Sigmoid colon (tissue), 7 donors: ENCODE measurements around the gene TRPM6. TPM values are rescaled to one million over a fixed set of nuclear protein-coding genes. Genes with fewer than 3 reads are reported as not detected.

Experiments used
- DNase-seq: peaks from one replicate; pipeline ENCODE4 v3.0.0-alpha.2; 2019
- H3K27ac ChIP-seq, 4 donors: fragments of 200-600 bp; sonication (generic); one replicate each; pipeline ENCODE4 v1.5.1; 2016 to 2019; ENCODE audit warnings: mild to moderate bottlenecking in 1 of 4
- H3K27me3 ChIP-seq, 3 donors: fragments of 200-600 bp; sonication (generic); one replicate each; pipeline ENCODE4 v1.5.1; 2019; ENCODE audit warnings: mild to moderate bottlenecking in 1 of 3
- H3K36me3 ChIP-seq, 4 donors: fragments of 200-600 bp; sonication (generic); one replicate each; pipeline ENCODE4 v1.5.1; 2016 to 2019
- H3K4me1 ChIP-seq, 4 donors: fragments of 200-600 bp; sonication (generic); one replicate each; pipeline ENCODE4 v1.5.1; 2017 to 2019
- H3K4me3 ChIP-seq, 4 donors: fragments of 200-600 bp; sonication (generic); one replicate each; pipeline ENCODE4 v1.5.1; 2017 to 2019; ENCODE audit warnings: mild to moderate bottlenecking in 2 of 4, moderate library complexity in 1 of 4
- H3K9me3 ChIP-seq, 4 donors: fragments of 200-600 bp in 3 of 4; sonication (generic) in 3 of 4; one replicate each; pipeline versions ENCODE4 v1.5.1 to v1.6.1; 2013 to 2019
- CTCF ChIP-seq, 4 experiments: fragments of 450-650 bp in 3 of 4; fragments of 200-600 bp in 1 of 4; IDR thresholded peaks; one replicate each; pipeline ENCODE4 v1.5.1; 2016 to 2019; ENCODE audit warnings: antibody characterized with exemption in 4 of 4, mild to moderate bottlenecking in 3 of 4, moderate library complexity in 2 of 4
- EP300 ChIP-seq, 4 donors: sonication (generic); formaldehyde crosslinking; IDR thresholded peaks; one replicate each; pipeline ENCODE4 v1.6.1; 2017; ENCODE audit warnings: antibody characterized with exemption in 4 of 4
- POLR2A ChIP-seq, 2 donors: fragments of 450-650 bp; IDR thresholded peaks; one replicate each; pipeline ENCODE4 v1.6.1; 2016; ENCODE audit warnings: antibody characterized with exemption in 2 of 2, mild to moderate bottlenecking in 2 of 2, moderate library complexity in 2 of 2
- POLR2AphosphoS5 ChIP-seq, 4 donors: sonication (generic); formaldehyde crosslinking; IDR thresholded peaks; one replicate each; pipeline ENCODE4 v1.6.1; 2017; ENCODE audit warnings: antibody characterized with exemption in 4 of 4
- WGBS, 2 donors: extraction: QIAGEN DNeasy Blood & Tissue Kit; methylation state at CpG; one replicate each; pipeline ENCODE4 v1.1.7; 2013; 5-methylcytosine and 5-hydroxymethylcytosine counted together
- intact Hi-C: fragments of 100-400 bp; cut with DNase I; formaldehyde crosslinking; loops from one replicate; pipeline ENCODE4 v1.15.1; 2023
- polyA plus RNA-seq, 3 donors: library from polyadenylated mRNA; stranded (reverse); fragments of 200-250 nt; gene quantifications; one replicate each; pipeline ENCODE4 v1.2.3, GENCODE V29; 2013
- total RNA-seq, 4 donors: library from RNA; depleted of rRNA; stranded (reverse); fragments of >200 nt; gene quantifications; one replicate each; pipeline ENCODE4 v1.1.0, GENCODE V29; 2016
- donor health status: healthy with polysubstance abuse.
- donor health status: Bipolar disorder and iron deficiency.
- donor health status: healthy.

The TRPM6 gene
- total and polyA plus RNA-seq, 7 donors = 0.41 to 12.7 (median 6.7) TPM; not detected in 2

- 40 to 78% methylated on average over 9 of the region's 9 CpGs for WGBS, 2 donors
- Histone ChIP-seq H3K36me3 (no peaks in the 10 kb centered on the region), H3K27me3 (no peaks in the 10 kb centered on the region), H3K4me3 (no peak overlapping the region), H3K27ac (no peak overlapping the region), H3K9me3 (no peaks in the 10 kb centered on the region), H3K4me1 (no peaks in the 10 kb centered on the region)
- TF ChIP-seq CTCF (IDR thresholded peaks at IDR 0.05) (no peak), EP300 (IDR thresholded peaks at IDR 0.05) (no peak), POLR2AphosphoS5 (IDR thresholded peaks at IDR 0.05) (no peak)
- DNase-seq = no peak
- intact Hi-C loops = no loop called here
These were observed 15.0 kb downstream of the TRPM6 start for GRCh38 chr9:74872619-74873233.

DNA sequence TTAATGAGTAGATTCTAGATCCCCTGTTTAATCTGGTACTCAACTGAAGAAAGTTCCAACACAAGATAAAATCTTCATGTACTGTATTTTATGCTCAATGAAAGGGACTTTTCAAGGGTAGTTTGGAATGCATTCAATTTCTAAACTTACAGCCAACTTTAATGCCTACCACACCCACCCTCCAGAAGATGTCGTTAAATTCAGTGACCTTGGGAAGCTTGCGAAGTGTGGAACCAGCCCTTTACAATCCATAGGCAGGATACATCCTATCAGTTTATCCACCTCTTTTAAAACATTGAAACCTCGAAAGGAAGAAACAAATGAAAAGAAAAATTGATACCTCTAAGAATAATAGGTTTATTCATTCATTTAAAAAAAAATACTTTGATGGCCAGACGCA is 20.2 kb downstream of the TRPM6 start:
- Histone ChIP-seq H3K9me3 (no peaks in the 10 kb centered on the region), H3K4me3 (no peak overlapping the region), H3K36me3 (no peaks in the 10 kb centered on the region), H3K27me3 (no peaks in the 10 kb centered on the region), H3K27ac (no peak overlapping the region), H3K4me1 (no peaks in the 10 kb centered on the region)
- 26 to 67% methylated on average over 4 of the region's 4 CpGs for WGBS, 2 donors
- intact Hi-C loops = no loop called here
- TF ChIP-seq EP300 (IDR thresholded peaks at IDR 0.05) (no peak), POLR2AphosphoS5 (IDR thresholded peaks at IDR 0.05) (no peak), POLR2A (IDR thresholded peaks at IDR 0.05) (no peak), CTCF (IDR thresholded peaks at IDR 0.05) (no peak)
- no peak for DNase-seq

DNA sequence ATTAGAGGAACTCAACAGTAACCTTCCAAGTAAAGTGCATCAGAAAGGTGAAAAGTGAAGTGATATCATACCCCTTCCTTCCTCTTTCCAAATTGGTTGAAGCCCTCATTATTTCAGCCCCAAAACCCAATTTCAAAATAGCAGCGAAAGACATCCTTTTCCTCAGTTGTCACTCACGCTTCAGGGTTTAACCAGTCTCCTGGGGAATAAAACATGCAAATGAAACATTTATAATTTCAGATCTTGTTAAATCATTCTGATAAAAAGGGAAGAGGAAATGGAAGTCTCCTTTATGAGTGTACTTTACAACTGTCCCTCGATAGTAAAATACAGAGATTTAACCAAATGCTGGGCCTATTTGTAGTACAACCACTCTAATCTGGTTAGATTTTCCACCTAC is 22.5 kb downstream of the TRPM6 start:
- 11 to 30% methylated on average over 3 of the region's 3 CpGs for WGBS, 2 donors
- no peak for DNase-seq
- TF ChIP-seq CTCF (IDR thresholded peaks at IDR 0.05) = no peak
- no peak for TF ChIP-seq POLR2AphosphoS5 (IDR thresholded peaks at IDR 0.05)
- TF ChIP-seq EP300 (IDR thresholded peaks at IDR 0.05) = no peak
- TF ChIP-seq POLR2A (IDR thresholded peaks at IDR 0.05) = no peak
- H3K4me1 ChIP-seq = no peaks in the 10 kb centered on the region
- no peaks in the 10 kb centered on the region for H3K36me3 ChIP-seq
- no peaks in the 10 kb centered on the region for H3K27me3 ChIP-seq
- no peak overlapping the region for H3K27ac ChIP-seq
- intact Hi-C loops = no loop called here
- no peak overlapping the region for H3K4me3 ChIP-seq
- H3K9me3 ChIP-seq = no peaks in the 10 kb centered on the region

DNA sequence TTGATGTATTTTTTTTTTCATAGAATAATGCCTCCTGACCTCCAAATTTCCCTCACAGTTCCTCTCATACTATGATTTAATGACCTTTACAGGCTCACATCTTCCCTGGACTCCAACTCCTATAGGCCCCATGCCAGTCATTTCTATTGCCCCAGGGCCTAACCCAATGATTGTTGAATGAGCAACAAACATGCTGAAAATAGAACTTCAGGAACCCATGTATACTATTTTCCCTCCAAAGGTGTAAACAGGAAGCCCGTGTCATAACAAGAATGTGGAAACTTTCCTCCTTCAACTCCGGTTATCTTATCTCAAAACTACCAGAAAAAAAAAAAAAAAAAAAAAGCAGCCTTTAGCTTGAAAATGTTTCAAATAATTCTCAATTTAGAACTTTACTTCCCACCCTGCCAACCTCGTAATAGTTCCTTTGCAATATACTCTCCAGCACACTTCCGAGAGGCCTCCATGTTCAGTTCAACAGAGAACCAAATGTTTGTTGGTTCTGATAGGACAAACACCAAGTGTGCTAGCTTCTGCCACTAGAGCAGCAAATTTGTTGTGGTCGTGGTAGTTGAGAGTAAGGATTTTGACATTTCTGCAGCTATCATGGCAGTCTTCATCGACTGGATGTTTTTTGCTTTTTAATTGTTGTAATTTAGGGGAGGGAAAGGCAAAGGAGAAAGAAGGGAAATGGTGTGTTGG is 25.8 kb downstream of the TRPM6 start:
- intact Hi-C loops = no loop called here
- TF ChIP-seq POLR2AphosphoS5 (IDR thresholded peaks at IDR 0.05) (no peak), CTCF (IDR thresholded peaks at IDR 0.05) (no peak), EP300 (IDR thresholded peaks at IDR 0.05) (no peak), POLR2A (IDR thresholded peaks at IDR 0.05) (no peak)
- Histone ChIP-seq H3K9me3 (no peaks in the 10 kb centered on the region), H3K27ac (no peak overlapping the region), H3K4me3 (no peak overlapping the region), H3K36me3 (no peaks in the 10 kb centered on the region), H3K27me3 (no peaks in the 10 kb centered on the region), H3K4me1 (no peaks in the 10 kb centered on the region)
- no peak for DNase-seq
- 73 to 77% methylated on average over 6 of the region's 6 CpGs for WGBS, 2 donors
